ENCODE results near the gene PGF.

DNA sequence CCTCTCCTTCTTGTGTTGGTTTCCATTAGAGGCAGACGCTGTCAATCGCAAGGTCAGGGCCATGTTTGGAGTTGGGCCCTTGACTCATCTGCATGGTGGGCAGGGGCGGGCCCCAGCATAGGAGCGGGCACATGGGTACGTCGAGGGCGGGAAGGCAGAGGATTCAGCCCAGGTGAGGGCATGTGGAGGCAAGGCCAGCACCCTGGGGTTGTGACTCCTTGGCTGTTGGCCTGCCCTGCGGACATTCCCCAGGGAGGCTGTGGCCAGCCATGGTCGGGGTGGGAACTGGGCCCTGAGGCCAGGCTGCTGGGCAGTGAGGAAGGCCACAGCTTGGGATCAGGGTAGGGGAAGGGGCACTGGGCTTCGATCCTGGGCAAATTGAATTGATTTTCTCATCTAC, 42.6 kb downstream of the PGF start:
- TF ChIP-seq RAD21 (IDR thresholded peaks at IDR 0.05) (no peak), CTCF (IDR thresholded peaks at IDR 0.05; ENCODE audit: low read depth, low read length, missing input control) (no peak)
- TF ChIP-seq, protein P1, sequence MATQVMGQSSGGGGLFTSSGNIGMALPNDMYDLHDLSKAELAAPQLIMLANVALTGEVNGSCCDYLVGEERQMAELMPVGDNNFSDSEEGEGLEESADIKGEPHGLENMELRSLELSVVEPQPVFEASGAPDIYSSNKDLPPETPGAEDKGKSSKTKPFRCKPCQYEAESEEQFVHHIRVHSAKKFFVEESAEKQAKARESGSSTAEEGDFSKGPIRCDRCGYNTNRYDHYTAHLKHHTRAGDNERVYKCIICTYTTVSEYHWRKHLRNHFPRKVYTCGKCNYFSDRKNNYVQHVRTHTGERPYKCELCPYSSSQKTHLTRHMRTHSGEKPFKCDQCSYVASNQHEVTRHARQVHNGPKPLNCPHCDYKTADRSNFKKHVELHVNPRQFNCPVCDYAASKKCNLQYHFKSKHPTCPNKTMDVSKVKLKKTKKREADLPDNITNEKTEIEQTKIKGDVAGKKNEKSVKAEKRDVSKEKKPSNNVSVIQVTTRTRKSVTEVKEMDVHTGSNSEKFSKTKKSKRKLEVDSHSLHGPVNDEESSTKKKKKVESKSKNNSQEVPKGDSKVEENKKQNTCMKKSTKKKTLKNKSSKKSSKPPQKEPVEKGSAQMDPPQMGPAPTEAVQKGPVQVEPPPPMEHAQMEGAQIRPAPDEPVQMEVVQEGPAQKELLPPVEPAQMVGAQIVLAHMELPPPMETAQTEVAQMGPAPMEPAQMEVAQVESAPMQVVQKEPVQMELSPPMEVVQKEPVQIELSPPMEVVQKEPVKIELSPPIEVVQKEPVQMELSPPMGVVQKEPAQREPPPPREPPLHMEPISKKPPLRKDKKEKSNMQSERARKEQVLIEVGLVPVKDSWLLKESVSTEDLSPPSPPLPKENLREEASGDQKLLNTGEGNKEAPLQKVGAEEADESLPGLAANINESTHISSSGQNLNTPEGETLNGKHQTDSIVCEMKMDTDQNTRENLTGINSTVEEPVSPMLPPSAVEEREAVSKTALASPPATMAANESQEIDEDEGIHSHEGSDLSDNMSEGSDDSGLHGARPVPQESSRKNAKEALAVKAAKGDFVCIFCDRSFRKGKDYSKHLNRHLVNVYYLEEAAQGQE (IDR thresholded peaks at IDR 0.05) = no peak
- TF ChIP-seq, protein P2, sequence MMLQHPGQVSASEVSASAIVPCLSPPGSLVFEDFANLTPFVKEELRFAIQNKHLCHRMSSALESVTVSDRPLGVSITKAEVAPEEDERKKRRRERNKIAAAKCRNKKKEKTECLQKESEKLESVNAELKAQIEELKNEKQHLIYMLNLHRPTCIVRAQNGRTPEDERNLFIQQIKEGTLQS (IDR thresholded peaks at IDR 0.05) = no peak

All from liver (tissue), 3 donors.